Stomach (tissue), 9 donors: ENCODE measurements around the gene UBE4B. TPM values are rescaled to one million over a fixed set of nuclear protein-coding genes. Genes with fewer than 3 reads are reported as not detected.

ENCODE experiments used
- DNase-seq, 2 donors: peaks; one replicate each; pipeline versions ENCODE4 v3.0.0 to v3.0.0-alpha.2; 2013 to 2019
- H3K27ac ChIP-seq, 5 donors: fragments of 200-600 bp in 4 of 5; sonication (generic) in 4 of 5; one replicate each; pipeline ENCODE4 v1.5.1; 2013 to 2019; ENCODE audit warnings: mild to moderate bottlenecking in 1 of 5, moderate library complexity in 1 of 5
- H3K27me3 ChIP-seq, 3 donors: fragments of 200-600 bp; sonication (generic); one replicate each; pipeline ENCODE4 v1.5.1; 2017 to 2019; ENCODE audit warnings: mixed run types in 1 of 3
- H3K36me3 ChIP-seq, 4 donors: fragments of 200-600 bp; sonication (generic); 1 replicate in 3 of 4; 2 replicates in 1 of 4; pipeline ENCODE4 v1.5.1; 2016 to 2019
- H3K4me1 ChIP-seq, 4 donors: fragments of 200-600 bp; sonication (generic); one replicate each; pipeline ENCODE4 v1.5.1; 2016 to 2019
- H3K4me3 ChIP-seq, 4 donors: fragments of 200-600 bp; sonication (generic) in 3 of 4; one replicate each; pipeline ENCODE4 v1.5.1; 2016 to 2019; ENCODE audit warnings: mild to moderate bottlenecking in 1 of 4
- H3K9me3 ChIP-seq, 4 donors: fragments of 200-600 bp; sonication (generic); one replicate each; pipeline ENCODE4 v1.5.1; 2016 to 2019
- EP300 ChIP-seq: sonication (generic); formaldehyde crosslinking; IDR thresholded peaks from one replicate; pipeline ENCODE4 v1.6.1; 2017; ENCODE audit warnings: antibody characterized with exemption
- POLR2A ChIP-seq, 4 donors: fragments of 450-650 bp; IDR thresholded peaks; one replicate each; pipeline ENCODE4 v1.6.1; 2016; ENCODE audit warnings: antibody characterized with exemption in 4 of 4, control low read depth in 2 of 4, mild to moderate bottlenecking in 1 of 4, moderate library complexity in 1 of 4
- POLR2AphosphoS5 ChIP-seq, 3 donors: sonication (generic); formaldehyde crosslinking; IDR thresholded peaks; one replicate each; pipeline ENCODE4 v1.6.1; 2016; ENCODE audit warnings: antibody characterized with exemption in 3 of 3
- WGBS, 5 donors: extraction: QIAGEN DNeasy Blood & Tissue Kit in 3 of 5; methylation state at CpG; one replicate each; pipeline versions ENCODE4 v1.1.5 to v1.1.7; 2013 to 2018; 5-methylcytosine and 5-hydroxymethylcytosine counted together
- intact Hi-C: fragments of 100-400 bp; cut with DNase I; formaldehyde crosslinking; loops from one replicate; pipeline ENCODE4 v1.15.1; 2023; ENCODE audit warnings: low total_unique reads
- polyA plus RNA-seq, 3 donors: library from polyadenylated mRNA; stranded (reverse); fragments of 200-250 nt; gene quantifications; one replicate each; pipeline ENCODE4 v1.2.3, GENCODE V29; 2013
- total RNA-seq, 5 donors: library from RNA; depleted of rRNA; stranded (reverse); fragments of >200 nt; gene quantifications; one replicate each; pipeline versions ENCODE4 v1.1.0 to v1.2.3, GENCODE V29; 2014 to 2016
- TF ChIP-seq, protein P1 (sequence below), 7 experiments: fragments of 450-650 bp in 4 of 7; fragments of 200-600 bp in 3 of 7; sonication (generic) in 3 of 7; IDR thresholded peaks; one replicate each; pipeline ENCODE4 v1.5.1; 2016 to 2019; ENCODE audit warnings: antibody characterized with exemption in 7 of 7, control low read depth in 2 of 7, mild to moderate bottlenecking in 1 of 7
- donor health status: healthy with polysubstance abuse.
- donor health status: Bipolar disorder and iron deficiency.
- donor health status: healthy.

The UBE4B gene
- total and polyA plus RNA-seq, 8 donors, result 13.3 to 82.9 (median 39.5) TPM

DNA sequence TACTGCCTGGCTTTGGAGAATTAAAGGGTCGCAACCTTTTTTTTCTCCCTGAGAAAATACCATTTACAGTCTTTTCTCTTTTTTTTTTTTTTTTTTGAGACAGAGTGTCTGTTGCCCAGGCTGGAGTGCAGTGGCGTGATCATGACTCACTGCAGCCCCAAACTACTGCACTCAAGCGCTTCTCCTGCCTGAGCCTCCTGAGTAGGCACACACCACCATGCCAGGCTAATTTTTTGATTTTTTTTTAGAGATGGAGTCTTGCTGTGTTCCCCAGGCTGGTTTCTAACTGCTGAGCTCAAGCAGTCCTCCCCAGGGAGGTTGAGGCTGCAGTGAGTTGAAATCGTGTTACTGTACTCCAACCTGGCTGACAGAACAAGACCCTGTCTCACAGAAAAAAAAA, 24.6 kb downstream of the UBE4B start:
- Histone ChIP-seq H3K9me3 (no peaks in the 10 kb centered on the region), H3K36me3 (peaks cover 0 to 24% (median 20%) of the 10 kb centered on the region in 4 donors), H3K27ac (peak overlapping the region in 2 of 5 donors; percentile 2 to 36), H3K4me1 (peaks cover 16 to 49% (median 35%) of the 10 kb centered on the region in 4 donors), H3K27me3 (no peaks in the 10 kb centered on the region), H3K4me3 (no peak overlapping the region)
- 60 to 87% (median 80%) methylated on average over 4 of the region's 4 CpGs for WGBS, 5 donors
- DNase-seq, result no peak
- intact Hi-C loops, result no loop called here
- TF ChIP-seq POLR2A (IDR thresholded peaks at IDR 0.05) (no peak), EP300 (no peak), POLR2AphosphoS5 (IDR thresholded peaks at IDR 0.05) (no peak)
- TF ChIP-seq, protein P1, sequence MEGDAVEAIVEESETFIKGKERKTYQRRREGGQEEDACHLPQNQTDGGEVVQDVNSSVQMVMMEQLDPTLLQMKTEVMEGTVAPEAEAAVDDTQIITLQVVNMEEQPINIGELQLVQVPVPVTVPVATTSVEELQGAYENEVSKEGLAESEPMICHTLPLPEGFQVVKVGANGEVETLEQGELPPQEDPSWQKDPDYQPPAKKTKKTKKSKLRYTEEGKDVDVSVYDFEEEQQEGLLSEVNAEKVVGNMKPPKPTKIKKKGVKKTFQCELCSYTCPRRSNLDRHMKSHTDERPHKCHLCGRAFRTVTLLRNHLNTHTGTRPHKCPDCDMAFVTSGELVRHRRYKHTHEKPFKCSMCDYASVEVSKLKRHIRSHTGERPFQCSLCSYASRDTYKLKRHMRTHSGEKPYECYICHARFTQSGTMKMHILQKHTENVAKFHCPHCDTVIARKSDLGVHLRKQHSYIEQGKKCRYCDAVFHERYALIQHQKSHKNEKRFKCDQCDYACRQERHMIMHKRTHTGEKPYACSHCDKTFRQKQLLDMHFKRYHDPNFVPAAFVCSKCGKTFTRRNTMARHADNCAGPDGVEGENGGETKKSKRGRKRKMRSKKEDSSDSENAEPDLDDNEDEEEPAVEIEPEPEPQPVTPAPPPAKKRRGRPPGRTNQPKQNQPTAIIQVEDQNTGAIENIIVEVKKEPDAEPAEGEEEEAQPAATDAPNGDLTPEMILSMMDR (IDR thresholded peaks at IDR 0.05), result no peak

DNA sequence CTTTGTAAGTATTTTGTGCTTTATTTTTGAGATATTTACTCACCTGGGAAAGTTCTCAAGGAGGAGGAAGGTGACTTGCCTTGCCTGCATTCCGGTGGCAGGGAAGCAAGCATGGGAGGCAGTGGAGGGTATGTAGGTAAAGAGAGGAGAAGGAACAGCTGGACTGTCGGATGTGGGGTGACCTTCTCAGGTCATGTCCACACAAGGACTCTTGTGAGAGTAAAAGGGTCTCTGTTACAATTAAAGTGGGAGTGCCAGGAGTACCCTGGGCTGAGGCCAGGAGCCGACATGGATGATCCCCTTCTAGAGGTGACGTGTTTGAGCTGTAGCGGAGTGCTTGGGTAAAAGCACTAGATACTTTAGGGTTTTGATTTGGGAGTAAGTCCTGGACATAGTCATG, 25.0 kb downstream of the UBE4B start:
- 65 to 76% (median 73%) methylated on average over 5 of the region's 5 CpGs for WGBS, 5 donors
- no peak for TF ChIP-seq POLR2A (IDR thresholded peaks at IDR 0.05)
- TF ChIP-seq EP300, result no peak
- TF ChIP-seq, protein P1 (IDR thresholded peaks at IDR 0.05), result no peak
- TF ChIP-seq POLR2AphosphoS5 (IDR thresholded peaks at IDR 0.05), result no peak
- H3K27ac ChIP-seq, result peak overlapping the region in 2 of 5 donors; percentile 2 to 36
- intact Hi-C loops, result no loop called here
- H3K4me3 ChIP-seq, result no peak overlapping the region
- peaks cover 0 to 24% (median 18%) of the 10 kb centered on the region in 4 donors for H3K36me3 ChIP-seq
- peaks cover 16 to 49% (median 35%) of the 10 kb centered on the region in 4 donors for H3K4me1 ChIP-seq
- no peaks in the 10 kb centered on the region for H3K9me3 ChIP-seq
- H3K27me3 ChIP-seq, result no peaks in the 10 kb centered on the region
- DNase-seq, result peak in 1 of 2 donors; percentile 28

DNA sequence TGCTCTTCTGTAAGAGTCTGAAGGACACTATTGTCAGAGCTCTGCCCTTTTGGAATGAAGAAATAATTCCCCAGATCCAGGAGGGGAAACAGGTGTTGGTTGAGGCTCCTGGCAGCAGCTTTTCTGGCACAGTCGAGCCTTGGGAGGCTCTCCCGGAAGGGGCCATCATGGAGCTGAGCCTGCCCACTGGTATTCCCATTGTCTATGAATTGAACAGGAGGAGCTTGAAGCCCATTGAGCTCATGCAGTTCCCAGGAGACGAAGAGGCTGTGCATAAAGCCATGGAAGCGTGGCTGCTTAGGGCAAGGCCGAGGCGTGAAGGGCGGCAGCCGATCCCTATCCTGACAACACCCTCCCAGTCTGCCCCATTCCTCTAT, 26.6 kb downstream of the UBE4B start:
- H3K27me3 ChIP-seq, result no peaks in the 10 kb centered on the region
- no peaks in the 10 kb centered on the region for H3K9me3 ChIP-seq
- no peak overlapping the region for H3K27ac ChIP-seq
- DNase-seq, result no peak
- H3K4me1 ChIP-seq, result peaks cover 16 to 53% (median 37%) of the 10 kb centered on the region in 4 donors
- peaks cover 0 to 24% (median 13%) of the 10 kb centered on the region in 4 donors for H3K36me3 ChIP-seq
- H3K4me3 ChIP-seq, result no peak overlapping the region
- WGBS, 5 donors, result 83 to 96% (median 91%) methylated on average over 8 of the region's 8 CpGs
- TF ChIP-seq POLR2A (IDR thresholded peaks at IDR 0.05) (no peak), POLR2AphosphoS5 (IDR thresholded peaks at IDR 0.05) (no peak), EP300 (no peak)
- TF ChIP-seq, protein P1 (IDR thresholded peaks at IDR 0.05), result no peak
- intact Hi-C loops, result no loop called here

DNA sequence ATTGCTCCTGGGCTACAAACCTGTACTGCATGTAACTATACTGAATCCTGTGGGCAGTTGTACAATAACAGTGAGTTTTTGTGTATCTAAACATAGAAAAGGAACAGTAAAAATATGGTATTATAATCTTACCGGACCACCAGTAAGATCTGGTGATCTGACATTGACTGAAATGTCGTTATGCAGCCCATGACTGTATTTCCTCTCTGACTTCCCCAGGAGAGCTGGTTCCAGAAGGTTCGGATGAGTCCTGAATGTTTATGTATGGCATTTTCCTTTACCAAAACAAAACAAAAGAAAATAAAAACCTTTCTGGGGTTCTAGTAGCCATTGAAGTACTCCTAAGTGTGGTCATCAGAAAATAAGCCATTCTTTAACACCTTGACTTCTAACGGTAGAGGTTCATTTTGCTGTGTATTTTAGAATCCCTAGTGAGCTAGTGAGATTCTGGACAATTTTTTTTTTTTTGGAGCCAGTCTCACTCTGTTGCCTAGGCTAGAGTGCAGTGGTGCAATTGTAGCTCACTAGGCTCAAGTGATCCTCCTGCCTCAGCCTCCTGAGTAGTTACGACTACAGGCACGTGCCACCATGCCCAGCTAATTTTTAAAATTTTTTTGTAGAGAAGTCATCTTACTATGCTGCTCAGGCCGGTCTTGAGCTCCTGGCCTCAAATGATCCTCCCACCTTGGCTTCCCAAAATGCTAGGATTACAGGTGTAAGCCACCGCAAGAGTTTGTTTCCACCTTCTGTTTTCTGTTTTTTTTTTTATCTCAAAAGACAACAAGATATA, 27.7 kb downstream of the UBE4B start:
- no peak for TF ChIP-seq POLR2AphosphoS5 (IDR thresholded peaks at IDR 0.05)
- TF ChIP-seq, protein P1 (IDR thresholded peaks at IDR 0.05), result no peak
- no peak for TF ChIP-seq POLR2A (IDR thresholded peaks at IDR 0.05)
- no peak for TF ChIP-seq EP300
- WGBS, 5 donors, result 87 to 95% (median 88%) methylated on average over 8 of the region's 8 CpGs
- DNase-seq, result no peak
- Histone ChIP-seq H3K4me1 (peaks cover 16 to 58% (median 39%) of the 10 kb centered on the region in 4 donors), H3K4me3 (no peak overlapping the region), H3K27ac (no peak overlapping the region), H3K27me3 (no peaks in the 10 kb centered on the region), H3K36me3 (peaks cover 0 to 24% (median 13%) of the 10 kb centered on the region in 4 donors), H3K9me3 (no peaks in the 10 kb centered on the region)
- intact Hi-C loops, result no loop called here
